ENCODE results near the gene TMEM198. TPM values are rescaled to one million over a fixed set of nuclear protein-coding genes. Genes with fewer than 3 reads are reported as not detected.

TMEM198 gene
- total RNA-seq, 2 experiments from 2014 or later, result 0.44 to 0.69 TPM

- ChIA-PET POLR2A (no interaction called here), CTCF (interaction anchor here (1.8 kb wide), 1 partner anchor 14 kb away, joined by 5 read pairs; no protein-coding TSS in a partner anchor)
- peaks cover 25% of the 10 kb centered on the region for H3K27me3 Mint-ChIP-seq
- H3K4me1 Mint-ChIP-seq, result no peaks in the 10 kb centered on the region
- no peak for DNase-seq
- no peak overlapping the region for H3K4me3 Mint-ChIP-seq
- H3K27ac Mint-ChIP-seq, result no peak overlapping the region
- H3K36me3 Mint-ChIP-seq (ENCODE audit: low read depth), result no peaks in the 10 kb centered on the region
- H3K9me3 Mint-ChIP-seq, result no peaks in the 10 kb centered on the region
Observed at GRCh38 chr2:219574484-219575311, 30.9 kb downstream of the TMEM198 start.

GRCh38 chr2:219575566-219576504, 32.0 kb downstream of the TMEM198 start:
- ChIA-PET CTCF (interaction anchor here (1.8 kb wide), 1 partner anchor 16 kb away, joined by 5 read pairs; no protein-coding TSS in a partner anchor), POLR2A (no interaction called here)
- Mint-ChIP-seq H3K27ac (no peak overlapping the region), H3K4me1 (no peaks in the 10 kb centered on the region), H3K4me3 (no peak overlapping the region), H3K27me3 (peaks cover 20% of the 10 kb centered on the region), H3K9me3 (no peaks in the 10 kb centered on the region), H3K36me3 (ENCODE audit: low read depth) (no peaks in the 10 kb centered on the region)
- DNase-seq, result no peak

GRCh38 chr2:219576505-219577388, 32.9 kb downstream of the TMEM198 start:
- H3K27ac Mint-ChIP-seq, result no peak overlapping the region
- H3K4me1 Mint-ChIP-seq, result no peaks in the 10 kb centered on the region
- ChIA-PET POLR2A (no interaction called here), CTCF (interaction anchor here (1.8 kb wide), 1 partner anchor 16 kb away, joined by 5 read pairs; no protein-coding TSS in a partner anchor)
- H3K27me3 Mint-ChIP-seq, result peaks cover 19% of the 10 kb centered on the region
- no peaks in the 10 kb centered on the region for H3K9me3 Mint-ChIP-seq
- H3K36me3 Mint-ChIP-seq (ENCODE audit: low read depth), result no peaks in the 10 kb centered on the region
- no peak overlapping the region for H3K4me3 Mint-ChIP-seq
- no peak for DNase-seq

GRCh38 chr2:219578811-219579613, 35.2 kb downstream of the TMEM198 start:
- H3K4me3 Mint-ChIP-seq, result no peak overlapping the region

GRCh38 chr2:219581346-219581745, 37.5 kb downstream of the TMEM198 start:
- ChIA-PET POLR2A (no interaction called here), CTCF (no interaction called here)
- Mint-ChIP-seq H3K9me3 (no peaks in the 10 kb centered on the region), H3K36me3 (ENCODE audit: low read depth) (no peaks in the 10 kb centered on the region), H3K4me1 (no peaks in the 10 kb centered on the region), H3K27ac (no peak overlapping the region), H3K27me3 (peaks cover 9% of the 10 kb centered on the region), H3K4me3 (no peak overlapping the region)
- no peak for DNase-seq

More at GRCh38 chr2:219578811-219579613, 35.2 kb downstream of the TMEM198 start:
- ChIA-PET CTCF (interaction anchor here (1.0 kb wide), 1 partner anchor 18 kb away, joined by 8 read pairs; no protein-coding TSS in a partner anchor), POLR2A (no interaction called here)
- peaks cover 6% of the 10 kb centered on the region for H3K27me3 Mint-ChIP-seq
- H3K4me1 Mint-ChIP-seq, result no peaks in the 10 kb centered on the region
- no peak for DNase-seq
- H3K9me3 Mint-ChIP-seq, result no peaks in the 10 kb centered on the region
- H3K27ac Mint-ChIP-seq, result no peak overlapping the region
- no peaks in the 10 kb centered on the region for H3K36me3 Mint-ChIP-seq (ENCODE audit: low read depth)

GRCh38 chr2:219591091-219591490, 47.3 kb downstream of the TMEM198 start:
- H3K4me3 Mint-ChIP-seq, result no peak overlapping the region
- CTCF ChIA-PET, result interaction anchor here (1.0 kb wide), 1 partner anchor 35 kb away, joined by 3 read pairs; no protein-coding TSS in a partner anchor
- no peak for DNase-seq
- peaks cover 2% of the 10 kb centered on the region for H3K27me3 Mint-ChIP-seq
- H3K27ac Mint-ChIP-seq, result no peak overlapping the region
- H3K9me3 Mint-ChIP-seq, result no peaks in the 10 kb centered on the region
- H3K36me3 Mint-ChIP-seq (ENCODE audit: low read depth), result no peaks in the 10 kb centered on the region
- POLR2A ChIA-PET, result no interaction called here
- H3K4me1 Mint-ChIP-seq, result no peaks in the 10 kb centered on the region

GRCh38 chr2:219592736-219593135, 48.9 kb downstream of the TMEM198 start:
- CTCF ChIA-PET, result interaction anchor here (0.8 kb wide), 1 partner anchor 8 kb away, joined by 3 read pairs; no protein-coding TSS in a partner anchor
- POLR2A ChIA-PET, result no interaction called here
- Mint-ChIP-seq H3K27ac (no peak overlapping the region), H3K9me3 (no peaks in the 10 kb centered on the region), H3K27me3 (no peaks in the 10 kb centered on the region), H3K36me3 (ENCODE audit: low read depth) (no peaks in the 10 kb centered on the region), H3K4me3 (no peak overlapping the region), H3K4me1 (peaks cover 8% of the 10 kb centered on the region)
- no peak for DNase-seq

GRCh38 chr2:219593154-219593553, 49.3 kb downstream of the TMEM198 start:
- POLR2A ChIA-PET, result no interaction called here

GRCh38 chr2:219595256-219595655, 51.4 kb downstream of the TMEM198 start:
- no peaks in the 10 kb centered on the region for H3K27me3 Mint-ChIP-seq
- no peak overlapping the region for H3K4me3 Mint-ChIP-seq
- no peaks in the 10 kb centered on the region for H3K36me3 Mint-ChIP-seq (ENCODE audit: low read depth)
- peaks cover 22% of the 10 kb centered on the region for H3K4me1 Mint-ChIP-seq
- ChIA-PET POLR2A (interaction anchor here (0.6 kb wide), 1 partner anchor 132 kb away, joined by 4 read pairs; no protein-coding TSS in a partner anchor), CTCF (interaction anchor here (0.9 kb wide), 1 partner anchor 15 kb away, joined by 3 read pairs; no protein-coding TSS in a partner anchor)
- no peak for DNase-seq
- H3K27ac Mint-ChIP-seq, result no peak overlapping the region
- H3K9me3 Mint-ChIP-seq, result no peaks in the 10 kb centered on the region

More at GRCh38 chr2:219593154-219593553, 49.3 kb downstream of the TMEM198 start:
- Mint-ChIP-seq H3K4me3 (no peak overlapping the region), H3K36me3 (ENCODE audit: low read depth) (no peaks in the 10 kb centered on the region), H3K9me3 (no peaks in the 10 kb centered on the region), H3K27me3 (no peaks in the 10 kb centered on the region), H3K4me1 (peaks cover 11% of the 10 kb centered on the region), H3K27ac (no peak overlapping the region)
- CTCF ChIA-PET, result interaction anchor here (0.6 to 1.4 kb wide), 3 partner anchors 9 to 52 kb away, joined by 3 to 4 read pairs (median 3); no protein-coding TSS in a partner anchor
- DNase-seq, result no peak

- Mint-ChIP-seq H3K27ac (peak overlapping the region; percentile 96), H3K4me3 (peak overlapping the region; percentile 92), H3K36me3 (ENCODE audit: low read depth) (peaks cover 3% of the 10 kb centered on the region), H3K9me3 (no peaks in the 10 kb centered on the region), H3K4me1 (peaks cover 27% of the 10 kb centered on the region), H3K27me3 (no peaks in the 10 kb centered on the region)
- DNase-seq, result no peak
- CTCF ChIA-PET, result interaction anchor here (0.7 to 2.3 kb wide), 5 partner anchors 10 to 67 kb away, joined by 3 to 7 read pairs (median 3); no protein-coding TSS in a partner anchor
- POLR2A ChIA-PET, result no interaction called here
Observed at GRCh38 chr2:219596954-219597551, 53.2 kb downstream of the TMEM198 start.

All from activated CD4-positive, alpha-beta T cell treated with anti-CD3 and anti-CD28 coated beads, Interleukin-2, amount 10 ng/mL, durations not matched to agents 7 days and 5 days (primary cell).